HG03060 (cell line): ENCODE measurements around the gene UFC1.

Experiments used
- ATAC-seq: cut with Tn5 transposase; IDR thresholded peaks from one replicate; pipeline ENCODE4 v1.9.1; 2021; ENCODE audit warnings: low read depth, moderate number of reproducible peaks; ENCODE audit not compliant: unreplicated experiment

Gene UFC1

GRCh38 chr1:161207173-161207572 lies 53.4 kb downstream of the UFC1 start:
- ATAC-seq, result no peak
